ENCODE results near the gene STS. TPM values are rescaled to one million over a fixed set of nuclear protein-coding genes. Genes with fewer than 3 reads are reported as not detected.

STS gene
- total and polyA plus RNA-seq, 10 of the 15 experiments (the other 5 are each of a cell fraction or from before 2014, with no cell fraction given) = 1.6 to 19.4 (median 4.7) TPM

GRCh38 chrX:7147978-7148854 is 704 bp downstream of the STS start, which contains the start of gene PUDP (continued):
- TF ChIP-seq YBX1 (IDR thresholded peaks at IDR 0.05) (no peak), HDAC6 (IDR thresholded peaks at IDR 0.05; ENCODE audit: unreplicated experiment) (no peak), MEF2B (IDR thresholded peaks at IDR 0.05; ENCODE audit: partially characterized antibody, poor library complexity, severe bottlenecking) (peak; percentile 52), ZNF207 (IDR thresholded peaks at IDR 0.05; ENCODE audit: borderline replicate concordance) (peak; percentile 57), MEF2A (IDR thresholded peaks at IDR 0.05; ENCODE audit: insufficient read depth, low read depth, low read length) (no peak), PAX8 (IDR thresholded peaks at IDR 0.05) (no peak), PML (IDR thresholded peaks at IDR 0.05; ENCODE audit: low read length) (no peak; the same call in 1 of the 2 replicates), RUNX3 (IDR thresholded peaks at IDR 0.05; ENCODE audit: low read length) (peak; percentile 63; the same call in 1 of the 2 replicates), ZNF384 (IDR thresholded peaks at IDR 0.05; ENCODE audit: borderline replicate concordance, low read depth, low read length) (no peak), EGR1 (IDR thresholded peaks at IDR 0.05; ENCODE audit: borderline replicate concordance in 1 of 2, low read depth in 2 of 2, low read length in 2 of 2) (peak in 1 of 2 experiments; percentile 91; a peak in 2 of 3 replicates), PAX5 (IDR thresholded peaks at IDR 0.05; ENCODE audit: borderline replicate concordance, low read depth, low read length) (peak; percentile 44; the same call in 1 of the 2 replicates), ELK1 (IDR thresholded peaks at IDR 0.05; ENCODE audit: low read depth, low read length) (0 out of 2 replicates have a peak, but pooled peaks have one; percentile 22), ZNF687 (IDR thresholded peaks at IDR 0.05) (0 out of 2 replicates have a peak, but pooled peaks have one; percentile 11), MLLT1 (IDR thresholded peaks at IDR 0.05) (peak; percentile 71), RB1 (IDR thresholded peaks at IDR 0.05; ENCODE audit: borderline replicate concordance) (no peak; the same call in 1 of the 2 replicates), NR2F1 (conservative IDR thresholded peaks at IDR 0.05) (0 out of 2 replicates have a peak, but pooled peaks have one; percentile 9), CBFB (IDR thresholded peaks at IDR 0.05; ENCODE audit: low read depth) (no peak), IKZF2 (IDR thresholded peaks at IDR 0.05) (peak; percentile 35 to 50; a peak in 2 of 4 replicates), FOS (IDR thresholded peaks at IDR 0.05; ENCODE audit: borderline replicate concordance, extremely low read depth, insufficient read length) (no peak), SMC3 (IDR thresholded peaks at IDR 0.05; ENCODE audit: borderline replicate concordance, low read length) (0 out of 2 replicates have a peak, but pooled peaks have one; percentile 8), GABPA (IDR thresholded peaks at IDR 0.05; ENCODE audit: low read depth) (no peak)

All from GM12878 (cell line).